Panc1 (cell line): Measurements from ENCODE around the gene ZNRF4. TPM values are rescaled to one million over a fixed set of nuclear protein-coding genes. Genes with fewer than 3 reads are reported as not detected.
"Not testable (repeated sequence)": the region's sequence is repeated elsewhere in the genome, so short reads cannot be mapped to it uniquely, and the experiment has no call there.

Experiments used
- ATAC-seq: fragments of 200-7000 bp; cut with Tn5 transposase; 2 replicates; pipeline ENCODE4 v1.9.1; 2020; ENCODE audit warnings: mild to moderate bottlenecking, moderate library complexity
- BruUV-seq: library from RNA; stranded (reverse); fragments of 400-500 nt; replicated peaks from 2 replicates; lab custom pipeline; 2021; lab: Mats Ljungman, UMichigan
- CTCF ChIA-PET: fragments of 300-600 bp; sonication (Branson Sonifier 250); formaldehyde crosslinking; loops from one replicate; lab custom pipeline; 2022; ENCODE audit warnings: antibody characterized with exemption; lab: Charles Lee
- POLR2A ChIA-PET: fragments of 300-600 bp; sonication (Branson Sonifier 250); formaldehyde crosslinking; loops from one replicate; lab custom pipeline; 2022; ENCODE audit warnings: antibody characterized with exemption; lab: Charles Lee
- DNase-seq: peaks from one replicate; pipeline ENCODE4 v3.0.0-alpha.2; 2010; ENCODE audit warnings: low read depth, low spot score
- H3K27ac ChIP-seq: 2 replicates; pipeline ENCODE4 v1.5.1; 2011; ENCODE audit warnings: mild to moderate bottlenecking, low read length, inconsistent platforms
- H3K27me3 ChIP-seq: fragments of 200-500 bp; sonication (Bioruptor generic); 2 replicates; pipeline ENCODE4 v1.6.0; 2014; ENCODE audit warnings: low read length, inconsistent platforms; ENCODE audit not compliant: control insufficient read depth, insufficient read depth
- H3K36me3 ChIP-seq: fragments of 200-500 bp; sonication (Bioruptor generic); 2 replicates; pipeline ENCODE4 v1.5.1; 2014; ENCODE audit warnings: inconsistent platforms, mild to moderate bottlenecking, low read length, moderate library complexity; ENCODE audit not compliant: control insufficient read depth, insufficient read depth
- H3K4me1 ChIP-seq: 2 replicates; pipeline ENCODE4 v1.5.1; 2011; ENCODE audit warnings: inconsistent platforms, mild to moderate bottlenecking, low read length, moderate library complexity; ENCODE audit not compliant: control insufficient read depth, insufficient read depth
- H3K4me3 ChIP-seq, 2 experiments: 2 replicates each; pipeline ENCODE4 v1.5.1; 2011 to 2012; ENCODE audit warnings: low read depth in 2 of 2, low read length in 2 of 2, mild to moderate bottlenecking in 2 of 2, inconsistent platforms in 1 of 2, moderate library complexity in 1 of 2
- H3K9me3 ChIP-seq: fragments of 200-500 bp; sonication (Bioruptor generic); 2 replicates; pipeline ENCODE4 v1.5.1; 2014; ENCODE audit warnings: low read depth, mild to moderate bottlenecking, inconsistent platforms, low read length, moderate library complexity; ENCODE audit not compliant: control insufficient read depth, insufficient read depth
- CTCF ChIP-seq: fragments of 450-650 bp; IDR thresholded peaks from 2 replicates; pipeline ENCODE4 v1.5.1; 2017; ENCODE audit warnings: mild to moderate bottlenecking
- POLR2AphosphoS5 ChIP-seq: IDR thresholded peaks from 2 replicates; pipeline ENCODE4 v1.6.1; 2012; ENCODE audit warnings: mild to moderate bottlenecking, low read depth, low read length, moderate library complexity
- REST ChIP-seq, 2 experiments: IDR thresholded peaks; 2 replicates each; pipeline ENCODE4 v1.6.1; 2011 to 2012; ENCODE audit warnings: low read depth in 2 of 2, control low read depth in 1 of 2, low read length in 1 of 2, mild to moderate bottlenecking in 1 of 2, moderate library complexity in 1 of 2; ENCODE audit not compliant: insufficient read depth in 1 of 2
- SIN3A ChIP-seq: IDR thresholded peaks from 2 replicates; pipeline ENCODE4 v1.6.1; 2012; ENCODE audit warnings: low read depth, mild to moderate bottlenecking, low read length, moderate library complexity, borderline replicate concordance; ENCODE audit not compliant: insufficient read depth
- TCF7L2 ChIP-seq: IDR thresholded peaks from 2 replicates; pipeline ENCODE4 v1.6.1; 2011; ENCODE audit warnings: mild to moderate bottlenecking, low read depth, low read length, inconsistent platforms
- in situ Hi-C: cut with HindIII; loops from 2 replicates; pipeline ENCODE4 v1.10.0; 2016; ENCODE audit warnings: low sequenced_read_pairs, low pct_unique_long_range_greater_than_20kb
- intact Hi-C: fragments of 100-400 bp; cut with micrococcal nuclease; formaldehyde crosslinking; loops from one replicate; pipeline ENCODE4 v1.10.0; 2022; ENCODE audit not compliant: unreplicated experiment
- total RNA-seq: library from RNA; stranded (reverse); gene quantifications from one replicate; pipeline ENCODE4 v1.2.1, GENCODE V29; 2021; ENCODE audit not compliant: unreplicated experiment

ZNRF4 gene
- total RNA-seq, 1 experiment from 2014 or later, result not detected

GRCh38 chr19:5436948-5437306 lies 18.3 kb upstream of the ZNRF4 start:
- no peak overlapping the region for H3K27ac ChIP-seq
- POLR2A ChIA-PET, result no interaction called here
- intact Hi-C loops, result no loop called here
- DNase-seq (no peak), ATAC-seq (no peak)
- TF ChIP-seq SIN3A (no peak), TCF7L2 (no peak), POLR2AphosphoS5 (no peak), CTCF (no peak), REST (IDR thresholded peaks at IDR 0.05; ENCODE audit: insufficient read depth in 1 of 2, low read depth in 2 of 2, low read length in 1 of 2) (no peak)
- no peaks in the 10 kb centered on the region for H3K9me3 ChIP-seq
- peaks cover 9% of the 10 kb centered on the region; the same call in 1 of the 2 replicates for H3K4me1 ChIP-seq
- in situ Hi-C loops, result no loop called here
- BruUV-seq, result no TSS peak
- H3K4me3 ChIP-seq, result peak overlapping the region; percentile 14 to 21; a peak in 2 of 4 replicates
- H3K27me3 ChIP-seq, result no peaks in the 10 kb centered on the region
- no peaks in the 10 kb centered on the region for H3K36me3 ChIP-seq
- CTCF ChIA-PET, result no interaction called here

- H3K27ac ChIP-seq, in situ Hi-C loops, ATAC-seq, H3K4me3 ChIP-seq, H3K9me3 ChIP-seq, H3K27me3 ChIP-seq, CTCF ChIA-PET, BruUV-seq, DNase-seq, POLR2A ChIA-PET, intact Hi-C loops, H3K36me3 ChIP-seq, H3K4me1 ChIP-seq: not testable (repeated sequence)
Observed at GRCh38 chr19:5438756-5439155, 16.5 kb upstream of the ZNRF4 start.

- no peak overlapping the region for H3K27ac ChIP-seq
- in situ Hi-C loops, result no loop called here
- DNase-seq (no peak), ATAC-seq (no peak)
- H3K27me3 ChIP-seq, result no peaks in the 10 kb centered on the region
- no peaks in the 10 kb centered on the region for H3K9me3 ChIP-seq
- BruUV-seq, result no TSS peak
- POLR2A ChIA-PET, result no interaction called here
- no peaks in the 10 kb centered on the region for H3K36me3 ChIP-seq
- peaks cover 5% of the 10 kb centered on the region; the same call in 1 of the 2 replicates for H3K4me1 ChIP-seq
- CTCF ChIA-PET, result no interaction called here
- intact Hi-C loops, result no loop called here
- TF ChIP-seq CTCF (no peak), TCF7L2 (no peak), REST (IDR thresholded peaks at IDR 0.05; ENCODE audit: insufficient read depth in 1 of 2, low read depth in 2 of 2, low read length in 1 of 2) (no peak), POLR2AphosphoS5 (no peak), SIN3A (no peak)
- H3K4me3 ChIP-seq, result no peak overlapping the region
Observed at GRCh38 chr19:5439452-5439851, 15.8 kb upstream of the ZNRF4 start.
